MCF 10A (cell line): ENCODE results near the gene ARHGEF4. TPM values are rescaled to one million over a fixed set of nuclear protein-coding genes. Genes with fewer than 3 reads are reported as not detected.
A peak's percentile ranks its signal among the peaks of the same experiment; 100 is the strongest.

Source experiments
- BruUV-seq: library from RNA; stranded (reverse); fragments of 400-500 nt; replicated peaks from 2 replicates; lab custom pipeline; 2021; lab: Mats Ljungman, UMichigan
- CTCF ChIA-PET: fragments of 300-600 bp; sonication (Branson Sonifier 250); formaldehyde crosslinking; extraction: SDS; loops from one replicate; lab custom pipeline; 2021; ENCODE audit warnings: antibody characterized with exemption, inconsistent platforms; lab: Yijun Ruan, JAX
- POLR2A ChIA-PET: fragments of 300-600, 350-650 bp; sonication (Branson Sonifier 250); formaldehyde crosslinking; extraction: SDS; loops from one replicate; lab custom pipeline; 2020; ENCODE audit warnings: antibody characterized with exemption, inconsistent platforms; lab: Yijun Ruan, JAX
- DNase-seq: peaks from one replicate; pipeline ENCODE4 v3.0.0-alpha.2; 2018; ENCODE audit not compliant: unreplicated experiment
- H3K27ac Mint-ChIP-seq: one replicate; pipeline ENCODE4 v1.8.0; 2022; ENCODE audit warnings: mild to moderate bottlenecking, low read depth, mixed read lengths; ENCODE audit not compliant: unreplicated experiment
- H3K27me3 Mint-ChIP-seq: one replicate; pipeline ENCODE4 v1.8.0; 2022; ENCODE audit warnings: mixed read lengths; ENCODE audit not compliant: insufficient read depth, unreplicated experiment
- H3K36me3 Mint-ChIP-seq: one replicate; pipeline ENCODE4 v1.8.0; 2022; ENCODE audit warnings: mild to moderate bottlenecking, moderate library complexity, mixed read lengths; ENCODE audit not compliant: insufficient read depth, unreplicated experiment
- H3K4me1 Mint-ChIP-seq: one replicate; pipeline ENCODE4 v1.8.0; 2022; ENCODE audit warnings: mixed read lengths; ENCODE audit not compliant: insufficient read depth, unreplicated experiment
- H3K4me3 Mint-ChIP-seq: one replicate; pipeline ENCODE4 v1.8.0; 2022; ENCODE audit warnings: mild to moderate bottlenecking, moderate library complexity, mixed read lengths; ENCODE audit not compliant: unreplicated experiment
- H3K9me3 Mint-ChIP-seq: one replicate; pipeline ENCODE4 v1.8.0; 2022; ENCODE audit warnings: mixed read lengths; ENCODE audit not compliant: unreplicated experiment
- intact Hi-C: fragments of 100-400 bp; cut with micrococcal nuclease; formaldehyde crosslinking; loops from 2 replicates; pipeline ENCODE4 v1.14.1; 2022
- total RNA-seq: library from RNA; stranded (reverse); gene quantifications from 2 replicates; pipeline ENCODE4 v1.2.3, GENCODE V29; 2022
- TF ChIP-seq, protein P1 (sequence below): fragments of 200-600 bp; IDR thresholded peaks from one replicate; pipeline ENCODE4 v1.8.0; 2022; ENCODE audit warnings: antibody characterized with exemption, mild to moderate bottlenecking; ENCODE audit not compliant: unreplicated experiment

The ARHGEF4 gene
- total RNA-seq, 1 experiment from 2014 or later, result 52.0 TPM

DNA sequence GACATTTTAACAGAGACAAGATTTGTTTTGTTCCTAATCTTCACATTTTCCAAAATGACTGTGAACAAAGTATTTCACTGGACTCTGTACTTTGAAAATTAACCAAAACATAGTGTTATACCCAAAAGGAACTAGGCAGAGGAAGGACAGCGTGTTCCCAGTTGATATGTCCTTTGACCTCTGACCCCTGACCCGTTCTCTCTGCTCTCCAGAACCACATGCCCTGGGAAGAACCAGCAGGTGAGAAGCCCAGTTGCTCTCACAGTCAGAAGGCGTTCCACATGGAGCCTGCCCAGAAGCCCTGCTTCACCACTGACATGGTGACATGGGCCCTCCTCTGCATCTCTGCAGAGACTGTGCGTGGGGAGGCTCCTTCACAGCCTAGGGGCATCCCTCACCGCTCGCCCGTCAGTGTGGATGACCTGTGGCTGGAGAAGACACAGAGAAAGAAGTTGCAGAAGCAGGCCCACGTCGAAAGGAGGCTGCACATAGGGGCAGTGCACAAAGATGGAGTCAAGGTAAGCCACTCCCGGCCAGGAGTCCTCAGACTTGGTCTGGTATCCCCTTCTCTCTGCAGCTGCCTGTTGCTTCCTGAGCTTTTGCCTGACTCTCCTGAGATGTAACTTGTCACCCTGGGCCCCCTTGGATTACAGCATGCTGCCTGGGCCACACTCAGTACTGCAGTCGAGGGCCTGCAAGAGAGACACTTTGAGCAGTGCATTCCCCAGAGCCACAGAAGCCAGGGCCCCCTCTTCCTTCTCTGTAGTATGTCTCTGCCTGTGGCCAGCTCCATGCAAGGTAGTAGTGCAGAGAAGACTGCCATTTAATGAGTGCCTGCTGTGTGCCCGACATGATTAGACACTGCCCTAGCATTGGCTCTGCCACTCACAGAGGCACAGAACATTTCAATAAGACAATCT is 94.3 kb downstream of the ARHGEF4 start:
- Mint-ChIP-seq H3K27ac (no peak overlapping the region), H3K4me1 (no peaks in the 10 kb centered on the region), H3K4me3 (no peak overlapping the region), H3K27me3 (no peaks in the 10 kb centered on the region), H3K9me3 (no peaks in the 10 kb centered on the region), H3K36me3 (peaks cover 26% of the 10 kb centered on the region)
- intact Hi-C loops, result no loop called here
- DNase-seq, result no peak
- TF ChIP-seq, protein P1, sequence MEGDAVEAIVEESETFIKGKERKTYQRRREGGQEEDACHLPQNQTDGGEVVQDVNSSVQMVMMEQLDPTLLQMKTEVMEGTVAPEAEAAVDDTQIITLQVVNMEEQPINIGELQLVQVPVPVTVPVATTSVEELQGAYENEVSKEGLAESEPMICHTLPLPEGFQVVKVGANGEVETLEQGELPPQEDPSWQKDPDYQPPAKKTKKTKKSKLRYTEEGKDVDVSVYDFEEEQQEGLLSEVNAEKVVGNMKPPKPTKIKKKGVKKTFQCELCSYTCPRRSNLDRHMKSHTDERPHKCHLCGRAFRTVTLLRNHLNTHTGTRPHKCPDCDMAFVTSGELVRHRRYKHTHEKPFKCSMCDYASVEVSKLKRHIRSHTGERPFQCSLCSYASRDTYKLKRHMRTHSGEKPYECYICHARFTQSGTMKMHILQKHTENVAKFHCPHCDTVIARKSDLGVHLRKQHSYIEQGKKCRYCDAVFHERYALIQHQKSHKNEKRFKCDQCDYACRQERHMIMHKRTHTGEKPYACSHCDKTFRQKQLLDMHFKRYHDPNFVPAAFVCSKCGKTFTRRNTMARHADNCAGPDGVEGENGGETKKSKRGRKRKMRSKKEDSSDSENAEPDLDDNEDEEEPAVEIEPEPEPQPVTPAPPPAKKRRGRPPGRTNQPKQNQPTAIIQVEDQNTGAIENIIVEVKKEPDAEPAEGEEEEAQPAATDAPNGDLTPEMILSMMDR, result no peak
- ChIA-PET CTCF (interaction anchor here (0.5 to 0.6 kb wide), 2 partner anchors 14 to 237 kb away, joined by 3 read pairs; no protein-coding TSS in a partner anchor), POLR2A (interaction anchor here (0.6 to 1.7 kb wide), 2 partner anchors 21 to 94 kb away, joined by 3 read pairs; partner anchors contain the start of gene ARHGEF4)
- BruUV-seq, result no TSS peak

DNA sequence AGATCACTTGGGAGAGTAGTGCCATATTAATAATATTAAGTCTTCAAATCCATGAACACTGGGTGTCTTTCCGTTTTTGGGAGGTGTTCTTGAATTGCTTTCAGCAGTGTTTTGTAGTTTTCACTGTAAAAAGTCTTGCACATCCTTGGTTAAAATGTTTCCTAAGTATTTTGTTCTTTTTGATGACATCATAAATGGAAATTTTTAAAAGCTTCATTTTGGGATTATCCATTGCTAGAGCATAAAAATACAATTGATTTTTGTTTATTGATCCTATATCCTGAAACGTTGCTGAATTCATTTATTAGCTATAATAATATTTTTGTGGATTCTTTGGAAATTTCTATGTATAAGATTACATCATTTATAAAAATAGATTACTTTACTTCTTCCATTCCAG is 96.8 kb downstream of the ARHGEF4 start:
- H3K9me3 Mint-ChIP-seq, result no peaks in the 10 kb centered on the region
- no peaks in the 10 kb centered on the region for H3K4me1 Mint-ChIP-seq
- H3K27me3 Mint-ChIP-seq, result no peaks in the 10 kb centered on the region
- no peak overlapping the region for H3K27ac Mint-ChIP-seq
- CTCF ChIA-PET, result interaction anchor here (1.1 kb wide), 1 partner anchor 13 kb away, joined by 4 read pairs; no protein-coding TSS in a partner anchor
- intact Hi-C loops, result no loop called here
- TF ChIP-seq, protein P1, result no peak
- no TSS peak for BruUV-seq
- POLR2A ChIA-PET, result interaction anchor here (1.0 kb wide), 1 partner anchor 10 kb away, joined by 3 read pairs; no protein-coding TSS in a partner anchor
- DNase-seq, result no peak
- no peak overlapping the region for H3K4me3 Mint-ChIP-seq
- H3K36me3 Mint-ChIP-seq, result peaks cover 36% of the 10 kb centered on the region

DNA sequence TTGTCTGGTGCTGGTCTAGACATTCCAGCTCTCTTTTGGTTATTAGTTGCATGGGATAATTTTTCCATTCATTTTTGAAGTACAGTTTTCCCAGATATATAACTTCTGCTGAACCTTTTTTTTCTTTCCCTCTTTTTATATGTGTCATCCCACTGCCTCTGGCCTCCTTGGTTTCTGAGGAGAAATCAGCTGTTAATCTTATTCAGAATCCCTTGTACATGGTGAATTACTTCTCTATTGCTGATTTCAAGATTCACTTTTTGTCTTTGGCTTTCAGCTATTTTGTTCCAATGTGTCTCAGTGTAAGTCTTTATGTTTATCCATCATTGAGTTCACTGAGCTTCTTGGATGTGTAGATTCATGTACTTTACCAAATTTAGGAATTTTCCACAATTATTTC is 99.7 kb downstream of the ARHGEF4 start:
- intact Hi-C loops, result no loop called here
- no TSS peak for BruUV-seq
- TF ChIP-seq, protein P1, result no peak

DNA sequence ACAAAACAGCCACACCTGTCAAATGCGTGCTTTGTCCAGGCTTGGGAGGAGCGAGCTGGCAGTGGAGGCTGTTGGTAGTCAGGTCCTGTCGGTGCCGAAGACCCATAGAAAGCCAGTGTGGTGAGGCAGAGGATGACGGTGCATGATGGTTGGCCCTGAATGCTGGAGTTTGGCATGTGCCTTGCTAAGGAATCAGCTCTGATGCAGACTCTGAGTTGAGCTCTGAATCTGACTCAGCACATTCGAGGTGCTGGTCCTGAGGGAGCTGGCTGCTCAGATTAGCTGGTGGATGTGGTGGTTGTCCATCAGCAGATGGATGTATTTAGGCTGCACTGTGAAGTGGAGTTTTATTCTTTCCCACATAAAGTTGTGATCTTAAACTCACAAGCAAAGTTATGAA is 111.3 kb downstream of the ARHGEF4 start:
- intact Hi-C loops, result no loop called here
- H3K4me1 Mint-ChIP-seq, result no peaks in the 10 kb centered on the region
- POLR2A ChIA-PET, result no interaction called here
- no peaks in the 10 kb centered on the region for H3K27me3 Mint-ChIP-seq
- TF ChIP-seq, protein P1, result no peak
- DNase-seq, result no peak
- H3K36me3 Mint-ChIP-seq, result peaks cover 39% of the 10 kb centered on the region
- H3K27ac Mint-ChIP-seq, result no peak overlapping the region
- H3K4me3 Mint-ChIP-seq, result no peak overlapping the region
- CTCF ChIA-PET, result interaction anchor here (0.6 to 5.2 kb wide), 2 partner anchors 27 to 110 kb away, joined by 3 to 21 read pairs; no protein-coding TSS in a partner anchor
- peaks cover 13% of the 10 kb centered on the region for H3K9me3 Mint-ChIP-seq
- no TSS peak for BruUV-seq

More for the DNA sequence above, 99.7 kb downstream of the ARHGEF4 start:
- Mint-ChIP-seq H3K36me3 (peaks cover 28% of the 10 kb centered on the region), H3K4me1 (peaks cover 6% of the 10 kb centered on the region), H3K27me3 (no peaks in the 10 kb centered on the region), H3K4me3 (no peak overlapping the region), H3K27ac (no peak overlapping the region), H3K9me3 (no peaks in the 10 kb centered on the region)
- CTCF ChIA-PET, result interaction anchor here (0.6 to 2.6 kb wide), 2 partner anchors 16 to 54 kb away, joined by 3 to 13 read pairs; no protein-coding TSS in a partner anchor
- DNase-seq, result peak; percentile 2
- POLR2A ChIA-PET, result interaction anchor here (0.6 kb wide), 1 partner anchor 91 kb away, joined by 3 read pairs; no protein-coding TSS in a partner anchor
